Measurements from ENCODE around the gene SCIMP.
"Not testable (repeated sequence)": the region's sequence is repeated elsewhere in the genome, so short reads cannot be mapped to it uniquely, and the experiment has no call there.

SCIMP gene

DNA sequence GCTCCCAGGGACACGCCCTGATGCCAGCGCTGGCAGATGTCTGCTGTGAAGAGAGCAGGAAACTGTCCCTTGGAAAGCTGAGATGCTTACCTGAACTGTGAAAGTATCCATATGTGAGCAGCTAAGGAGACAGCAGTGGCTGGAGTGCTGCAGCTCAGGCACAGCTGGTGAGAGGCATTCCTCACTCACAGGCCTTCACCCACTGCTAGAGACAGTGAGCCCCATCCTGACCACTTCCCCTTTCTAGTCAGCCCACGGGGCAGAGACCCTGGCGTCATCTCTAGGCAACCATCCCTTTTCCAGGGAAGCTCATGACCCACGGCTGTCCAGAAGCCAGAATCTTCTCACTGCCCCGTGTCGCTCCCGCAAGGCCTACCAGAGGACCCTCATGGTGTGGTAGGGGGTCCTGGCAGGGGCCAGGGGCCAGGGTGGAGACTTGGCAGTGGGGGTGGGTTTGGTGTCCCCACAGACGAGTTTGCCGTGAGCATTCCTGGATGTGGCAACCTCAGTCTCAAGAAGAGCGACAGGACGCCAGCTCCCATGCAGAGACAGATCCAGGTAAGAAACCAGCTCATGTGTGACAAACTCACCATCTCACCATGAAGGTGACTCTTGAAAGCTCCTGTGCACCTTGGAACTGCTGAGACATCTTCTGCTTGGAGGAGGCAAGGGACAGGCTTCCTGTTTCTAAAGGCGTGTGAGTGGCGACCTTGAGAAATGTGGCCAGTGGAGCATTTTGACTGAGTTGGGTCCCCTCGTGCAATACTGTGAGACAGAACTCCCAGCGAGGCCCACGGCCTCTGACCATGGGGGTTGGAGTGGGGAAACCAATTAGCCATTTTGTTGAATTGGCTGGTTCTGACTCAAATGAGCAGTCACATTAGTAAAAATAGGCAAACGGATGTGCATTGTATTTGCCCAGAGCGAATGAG is at the start of gene SCIMP:
Gene SCIMP (minus strand): TSS at position 216 of the 932 bp plus-strand sequence. CDS start 105 bp downstream, at position 111.
- DNase-seq, result no peak

DNA sequence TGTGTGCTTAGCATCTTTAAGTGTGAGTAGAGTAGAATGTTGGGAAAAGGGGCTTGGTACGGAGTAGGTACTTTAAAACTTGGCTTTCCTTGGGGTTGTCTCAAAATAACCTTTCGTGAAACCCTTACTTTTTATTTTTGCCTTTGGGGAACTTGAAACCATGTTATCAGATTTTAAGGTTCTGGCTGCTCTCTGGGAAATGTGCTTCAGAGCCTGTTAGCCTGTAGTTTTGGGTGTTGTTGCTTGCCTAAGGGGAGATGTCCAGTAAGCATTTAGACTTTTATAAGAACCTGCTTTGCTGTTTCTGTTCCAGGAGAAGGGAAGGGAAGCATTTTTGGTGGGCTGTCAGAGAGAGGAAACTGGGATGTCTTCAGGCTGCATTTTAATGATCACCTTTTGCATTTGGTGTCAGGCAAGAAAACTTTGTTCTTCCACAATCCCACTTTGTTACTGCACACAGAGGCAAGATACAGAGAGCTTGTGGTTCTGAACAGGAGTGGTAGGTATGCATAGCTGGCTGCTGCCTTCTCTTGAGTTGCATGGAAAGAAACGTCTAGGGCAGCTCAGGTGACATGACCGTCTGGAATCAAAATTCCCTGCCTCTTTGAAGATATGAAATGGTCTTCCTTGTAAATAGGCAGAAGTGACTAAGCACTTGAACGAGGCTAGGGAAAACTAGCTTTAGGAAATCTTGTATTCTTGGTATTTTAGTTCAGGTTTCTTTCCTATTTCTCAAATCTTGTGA is 49.1 kb upstream of the SCIMP start:
- DNase-seq, result peak; percentile 90

DNA sequence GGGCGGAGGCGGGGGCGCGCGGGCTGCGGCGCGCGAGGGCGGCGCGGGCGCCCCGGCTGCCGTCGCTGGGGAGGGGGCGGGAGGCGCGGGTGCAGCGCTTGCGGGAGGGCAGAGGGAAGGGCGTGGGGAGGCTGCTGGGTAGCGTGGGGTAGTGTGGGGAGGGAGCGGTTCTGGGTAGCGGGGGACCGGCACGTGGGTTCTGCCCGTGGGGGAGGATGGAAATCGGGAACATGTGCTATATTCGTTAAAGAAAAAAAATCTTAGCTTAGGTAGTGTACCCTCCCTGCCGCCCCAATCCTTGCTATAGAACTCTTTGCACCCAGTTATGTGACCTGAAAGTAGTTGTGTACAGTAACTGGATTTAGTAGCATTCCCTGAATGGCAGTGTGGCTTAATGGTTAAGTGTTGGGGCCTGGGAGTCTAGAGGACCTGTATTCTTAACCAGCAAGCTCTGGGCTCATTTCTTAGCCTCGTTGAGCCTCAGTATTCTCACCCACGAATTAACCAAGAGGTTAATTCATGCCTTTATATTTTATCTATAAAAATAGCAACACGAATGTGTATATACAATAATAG is 48.1 kb upstream of the SCIMP start:
- peak; percentile 65 for DNase-seq

DNA sequence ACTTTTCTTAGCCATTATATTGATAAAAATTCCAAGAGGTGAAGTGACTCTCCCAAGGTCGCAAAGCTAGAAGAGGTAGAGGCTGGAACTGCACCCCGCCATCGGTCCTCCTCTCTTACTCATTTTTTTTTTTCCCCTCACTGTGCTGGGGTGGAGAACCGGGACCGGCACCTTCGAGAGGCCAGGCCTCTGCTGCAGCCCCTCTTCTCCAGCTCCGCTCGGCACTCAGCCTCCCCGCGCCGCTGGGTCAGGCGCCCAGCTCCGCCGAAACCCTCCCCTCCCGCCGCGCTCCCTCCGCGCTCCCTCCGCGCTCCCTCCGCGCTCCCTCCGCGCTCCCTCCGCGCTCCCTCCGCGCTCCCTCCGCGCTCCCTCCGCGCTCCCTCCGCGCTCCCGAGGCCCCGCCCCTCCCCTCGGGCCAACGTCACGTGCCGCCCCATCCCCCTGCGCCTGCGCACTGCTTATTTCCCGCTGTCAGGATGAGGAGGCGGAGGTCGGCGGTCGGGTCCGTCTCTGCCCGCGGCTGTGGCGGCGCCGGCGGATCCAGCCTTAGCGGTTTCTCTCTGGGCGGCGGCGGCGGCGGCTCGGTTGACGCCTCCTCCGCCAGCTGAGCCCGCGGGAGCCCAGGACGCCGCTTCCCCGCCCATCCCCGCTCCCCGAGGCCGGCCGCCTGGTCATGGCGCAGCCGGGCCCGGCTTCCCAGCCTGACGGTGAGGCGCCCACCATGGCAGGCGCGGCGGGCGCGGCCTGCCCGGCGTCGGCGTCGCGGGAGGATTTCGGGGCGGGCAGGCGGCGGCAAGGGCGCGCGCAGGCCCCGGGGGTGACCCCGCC is 47.4 kb upstream of the SCIMP start, which contains the start of gene RABEP1:
Gene RABEP1 (plus strand): TSS at position 471 of the 828 bp plus-strand sequence. CDS start 203 bp downstream, at position 674.
- DNase-seq, result peak; percentile 96

DNA sequence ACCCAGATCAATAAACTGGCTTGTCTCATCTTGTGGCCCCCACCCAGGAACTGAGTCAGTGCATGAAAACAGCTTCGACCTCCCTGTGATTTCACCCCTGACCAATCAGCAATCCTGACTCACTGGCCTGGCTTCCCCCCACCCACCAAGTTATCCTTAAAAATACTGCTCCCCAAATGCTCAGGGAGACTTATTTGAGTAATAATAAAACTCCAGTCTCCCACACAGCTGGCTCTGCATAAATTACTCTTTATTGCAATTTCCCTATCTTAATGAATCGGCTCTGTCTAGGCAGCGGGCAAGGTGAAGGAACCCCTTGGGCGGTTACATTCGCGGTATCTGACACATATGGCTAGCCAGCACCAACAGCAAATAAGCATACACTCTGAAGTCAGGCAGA is 37.7 kb upstream of the SCIMP start:
- DNase-seq, result no peak

DNA sequence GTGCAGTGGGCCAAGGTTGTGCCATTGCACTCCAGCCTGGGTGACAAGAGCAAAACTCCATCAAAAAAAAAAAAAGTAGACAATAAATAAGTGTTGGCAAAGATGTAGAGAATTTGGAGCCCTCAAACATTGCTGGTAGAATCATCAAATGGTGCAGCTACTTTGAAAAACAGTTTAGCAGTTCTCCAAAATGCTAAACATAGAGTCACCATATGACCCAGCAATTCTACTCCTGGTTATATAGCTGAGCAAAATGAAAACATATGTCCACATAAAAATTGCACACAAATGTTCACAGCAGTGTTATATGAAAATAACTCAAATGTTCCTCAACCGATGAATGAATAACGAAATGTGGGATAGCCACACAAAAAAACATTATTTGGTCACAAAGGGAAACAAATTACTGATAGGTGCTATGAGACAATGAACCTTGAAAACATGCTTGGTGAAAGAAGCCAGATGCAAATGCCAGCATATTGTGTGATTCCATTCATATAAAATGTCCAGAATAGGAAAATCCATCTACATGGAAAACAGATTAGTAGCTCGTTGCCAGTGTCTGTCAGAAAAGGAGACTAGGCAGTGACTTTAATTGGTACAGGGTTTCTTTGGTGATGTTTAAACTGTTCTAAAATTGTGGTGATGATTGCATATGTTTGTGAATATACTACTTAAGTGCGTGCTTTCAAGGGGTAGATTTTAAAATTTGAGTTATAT is 34.7 kb upstream of the SCIMP start:
- no peak for DNase-seq

DNA sequence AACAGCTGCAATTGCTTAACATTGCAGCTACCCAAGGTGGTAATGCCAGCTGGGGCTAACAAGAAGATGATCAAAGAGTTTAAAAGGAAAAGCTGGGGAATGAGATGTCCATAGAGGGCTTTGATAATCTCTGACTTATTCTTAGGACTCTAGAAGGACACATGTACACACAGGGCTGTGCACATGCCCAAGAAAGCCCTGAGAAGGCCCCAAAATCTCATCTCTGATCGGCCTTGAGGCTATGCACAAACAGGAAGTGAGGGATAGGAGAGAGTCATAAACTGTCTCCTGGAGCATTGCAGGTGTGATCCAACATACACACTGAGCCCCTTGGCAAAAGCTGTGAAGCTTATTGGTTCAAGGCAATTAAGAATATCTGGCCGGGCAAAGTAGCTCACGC is 30.2 kb upstream of the SCIMP start:
- no peak for DNase-seq

DNA sequence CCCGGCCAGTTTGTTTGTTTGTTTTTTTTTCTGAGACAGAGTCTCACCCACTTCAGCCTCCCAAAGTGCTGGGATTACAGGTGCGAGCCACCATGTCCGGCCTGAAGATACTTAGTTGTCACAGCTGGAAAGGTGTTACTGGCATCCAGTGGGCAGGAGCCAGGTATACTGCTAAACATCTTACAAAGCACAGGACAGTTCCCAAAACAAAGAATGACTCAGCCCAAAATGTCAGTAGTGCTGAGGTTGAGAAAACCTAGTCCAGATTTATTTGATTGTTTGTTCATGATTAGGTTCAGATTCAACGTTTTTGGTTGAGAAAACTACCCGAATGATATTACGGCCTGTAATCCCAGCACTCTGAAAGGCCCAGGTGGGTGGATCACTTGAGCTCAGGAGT is 28.8 kb upstream of the SCIMP start:
- DNase-seq, result no peak

DNA sequence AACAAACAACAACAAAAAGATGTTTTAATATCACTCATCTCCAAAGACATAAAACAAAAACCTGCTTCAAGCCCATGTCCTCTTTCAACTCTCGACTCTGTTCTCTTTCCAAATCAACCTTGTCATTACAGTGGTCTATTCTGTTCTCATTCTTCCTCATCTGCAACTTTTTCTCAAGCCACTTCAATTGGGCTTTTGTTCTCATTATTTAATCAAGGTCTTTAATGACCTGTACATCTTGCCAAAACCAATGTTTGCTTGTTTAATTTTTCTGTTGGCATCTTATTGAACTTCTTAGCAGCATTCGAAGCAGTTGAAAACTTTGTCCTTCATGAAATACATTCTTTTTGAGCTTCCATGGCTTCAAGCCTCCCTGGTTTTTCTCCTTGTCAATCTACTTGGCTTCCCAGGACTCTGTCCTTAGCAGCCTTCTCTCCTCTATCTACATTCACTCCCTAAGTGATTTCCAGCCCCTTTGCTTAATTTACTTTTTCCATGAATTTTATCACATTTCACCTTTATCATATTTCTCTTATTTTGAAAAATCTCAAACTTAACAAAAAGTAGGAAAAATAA is 27.8 kb upstream of the SCIMP start:
- no peak for DNase-seq

DNA sequence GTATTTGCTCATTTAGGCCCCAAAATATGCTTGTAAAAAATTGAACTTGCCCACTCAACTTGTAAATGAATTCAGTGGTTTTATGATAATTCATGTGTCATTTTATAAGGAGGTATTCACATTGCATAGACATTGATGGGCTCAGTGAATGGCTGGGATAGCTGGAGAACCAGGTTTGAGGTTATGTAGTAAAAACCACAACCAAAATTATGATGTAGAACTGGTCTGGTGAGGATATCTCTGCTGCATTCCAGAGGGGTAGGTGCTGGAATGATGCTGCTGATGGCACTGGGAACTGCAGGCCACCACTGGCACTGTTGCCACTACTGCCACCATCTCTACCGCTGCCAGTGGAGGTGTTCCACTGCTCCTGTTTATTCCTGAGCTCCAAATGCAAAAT is 25.9 kb upstream of the SCIMP start:
- DNase-seq, result no peak

DNA sequence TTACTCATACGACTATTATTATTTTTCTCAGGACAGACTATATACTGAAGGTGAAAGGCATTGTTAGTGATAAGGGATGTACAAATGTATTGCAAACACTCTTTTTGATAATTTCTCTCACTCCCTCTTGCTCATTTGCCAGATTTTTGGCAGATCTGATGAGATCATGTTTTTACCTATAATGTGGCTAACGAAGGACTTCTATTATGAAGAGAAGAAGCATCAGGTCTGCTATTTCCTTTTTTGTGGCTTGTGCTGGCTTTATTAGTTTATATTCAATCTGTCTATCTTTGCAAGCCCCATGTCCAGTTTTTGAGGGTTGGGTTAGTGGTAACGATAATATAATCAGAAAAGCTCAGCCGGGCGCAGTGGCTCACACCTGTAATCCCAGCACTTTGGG is 22.5 kb upstream of the SCIMP start:
- DNase-seq, result no peak

DNA sequence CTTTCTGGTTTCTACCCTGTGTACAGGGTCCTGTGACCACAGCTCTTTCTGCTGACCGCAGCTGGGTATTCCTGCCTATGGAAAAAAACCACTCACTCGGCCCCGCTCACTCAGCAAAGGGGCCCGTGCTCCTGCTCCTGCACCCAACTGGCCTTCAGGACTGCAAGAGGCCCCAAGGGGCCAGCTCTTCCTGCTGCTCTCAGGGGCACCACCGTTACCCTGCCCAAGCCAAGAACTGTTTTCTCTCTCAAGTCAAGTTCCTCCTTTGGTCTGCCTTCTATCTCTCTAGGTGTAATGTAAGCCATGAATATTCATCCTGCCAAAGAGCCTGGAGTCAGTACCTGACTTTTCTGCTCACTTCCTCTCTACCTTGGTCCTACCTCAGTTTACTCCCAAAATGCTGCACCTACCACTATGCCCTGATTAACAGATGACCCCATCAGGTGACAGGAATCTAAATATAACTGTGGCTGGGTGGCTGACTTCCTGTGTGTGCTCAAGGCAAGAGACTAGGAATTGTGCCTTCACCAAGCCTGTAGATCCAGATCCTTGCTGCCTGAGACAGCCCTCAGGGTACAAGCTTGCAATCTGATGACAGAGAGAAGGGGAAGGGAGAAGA is 20.4 kb upstream of the SCIMP start:
- DNase-seq, result peak; percentile 90

DNA sequence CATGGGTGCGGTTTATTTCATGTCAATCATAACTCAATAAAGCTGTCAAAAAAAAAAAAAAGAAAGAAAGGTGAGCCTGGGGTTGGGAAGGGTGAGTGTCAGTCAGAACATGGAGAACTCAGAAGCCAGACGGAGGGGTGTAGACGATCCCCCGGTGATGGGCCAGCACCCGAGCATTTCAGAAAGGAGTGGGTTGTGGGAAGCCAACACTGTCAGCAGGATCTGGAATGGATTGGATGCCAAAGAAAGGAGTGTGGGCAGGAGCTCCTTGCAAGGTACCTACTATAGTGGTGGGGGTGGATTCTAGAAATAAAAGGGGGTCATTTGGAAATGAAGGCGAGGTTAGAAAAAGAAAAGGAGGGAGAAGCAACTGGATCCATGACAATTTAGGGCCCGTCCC is 19.8 kb upstream of the SCIMP start:
- no peak for DNase-seq

DNA sequence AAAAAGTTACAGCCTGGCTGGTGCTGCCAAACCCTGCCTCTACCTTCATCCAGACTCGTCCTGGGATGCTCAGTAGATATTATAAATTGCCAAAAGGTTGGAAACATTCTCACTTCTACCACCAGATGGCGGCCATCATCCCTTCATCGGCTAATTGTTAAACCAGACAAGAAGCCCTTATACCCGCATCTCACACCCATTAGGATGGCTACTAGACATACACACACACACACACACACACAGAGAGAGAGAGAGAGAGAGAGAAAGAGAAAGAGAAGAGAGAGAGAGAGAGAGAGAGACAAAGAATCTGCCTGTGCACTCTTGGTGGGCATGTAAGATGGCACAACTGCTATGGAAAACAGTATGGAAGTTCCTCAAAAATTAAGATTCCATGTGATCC is 15.0 kb upstream of the SCIMP start:
- peak; percentile 85 for DNase-seq

DNA sequence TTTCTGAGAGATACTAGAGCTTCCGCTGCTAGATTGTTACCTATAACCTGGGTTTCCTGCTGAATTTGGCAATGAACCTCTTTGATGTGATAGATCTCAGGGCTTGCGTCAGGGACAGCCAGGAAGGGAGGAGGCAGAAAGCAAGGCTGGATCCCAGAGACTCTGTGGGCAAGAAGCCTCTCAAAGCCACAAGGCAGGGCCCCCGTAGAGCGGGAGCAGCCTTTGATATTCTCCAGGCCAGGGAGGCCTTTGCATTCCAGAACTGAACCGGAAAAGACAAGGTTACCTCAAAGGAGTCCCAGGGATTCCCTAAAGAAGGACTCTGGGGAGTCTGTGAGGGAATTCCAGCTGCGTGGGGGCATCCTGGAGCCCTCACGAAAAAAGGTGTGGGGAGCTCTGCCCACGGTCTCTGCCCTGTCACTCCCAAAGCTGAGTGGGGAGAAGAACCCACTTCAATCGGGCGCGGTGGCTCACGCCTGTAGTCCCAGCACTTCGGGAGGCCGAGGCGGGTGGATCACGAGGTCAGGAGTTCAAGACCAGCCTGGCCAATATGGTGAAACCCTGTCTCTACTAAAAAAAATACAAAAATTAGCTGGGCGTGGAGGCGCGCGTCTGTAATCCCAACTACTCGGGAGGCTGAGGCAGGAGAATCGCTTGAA is 14.3 kb upstream of the SCIMP start:
- DNase-seq, result peak; percentile 78

DNA sequence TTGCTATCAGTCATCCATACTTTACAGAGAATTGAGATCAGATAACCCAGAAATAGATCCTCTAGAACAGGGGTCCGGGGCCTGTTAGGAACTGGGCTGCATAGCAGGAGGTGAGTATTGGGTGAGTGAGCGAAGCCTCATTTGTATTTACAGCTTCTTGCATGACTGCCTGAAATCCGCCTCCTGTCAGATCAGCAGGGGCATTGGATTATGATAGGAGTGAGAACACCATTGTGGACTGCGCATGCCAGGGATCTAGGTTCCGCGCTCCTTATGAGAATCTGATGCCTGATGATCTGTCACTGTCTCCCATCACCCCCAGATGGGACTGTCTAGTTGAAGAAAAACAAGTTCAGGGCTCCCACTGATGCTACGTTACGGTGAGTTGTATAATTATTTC is 13.0 kb upstream of the SCIMP start:
- DNase-seq, result no peak

DNA sequence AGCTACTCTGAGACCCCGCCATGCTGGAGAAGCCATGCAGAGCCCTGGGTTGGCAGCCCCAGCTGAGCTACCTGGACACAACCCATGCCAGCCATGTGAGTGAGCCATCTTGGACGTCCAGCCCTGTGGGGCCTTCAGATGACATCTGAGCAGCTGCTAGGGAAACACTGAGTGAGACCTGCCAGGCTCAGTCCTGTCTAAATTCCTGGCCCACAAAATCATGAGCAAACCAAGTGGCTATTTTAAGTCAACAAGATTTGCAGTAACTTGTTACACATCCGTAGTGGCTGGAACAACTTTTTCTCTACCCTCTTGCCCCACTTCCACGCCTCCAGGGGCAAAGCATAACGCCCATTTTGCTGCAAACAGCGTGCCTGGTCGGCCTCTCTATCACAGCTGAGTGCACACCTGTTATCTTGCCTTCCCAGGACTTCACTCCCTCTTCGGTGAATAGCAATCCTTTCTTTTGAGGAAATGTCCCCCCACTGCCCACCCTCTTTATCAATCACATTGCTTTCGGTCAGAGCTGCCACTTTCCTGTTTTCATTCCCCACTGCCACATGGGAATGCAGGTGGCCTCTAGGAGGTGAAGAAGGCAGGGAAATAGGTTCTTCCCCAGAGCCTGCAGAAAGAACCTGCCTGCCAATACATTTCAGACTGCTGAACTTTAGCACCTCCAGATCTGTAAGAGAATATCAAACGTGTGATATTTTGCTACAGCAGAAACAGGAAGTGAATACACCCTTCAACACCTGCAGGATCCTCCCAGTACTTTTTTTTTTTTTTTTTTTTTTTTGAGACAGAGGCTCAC is 7.4 kb upstream of the SCIMP start:
- no peak for DNase-seq

DNA sequence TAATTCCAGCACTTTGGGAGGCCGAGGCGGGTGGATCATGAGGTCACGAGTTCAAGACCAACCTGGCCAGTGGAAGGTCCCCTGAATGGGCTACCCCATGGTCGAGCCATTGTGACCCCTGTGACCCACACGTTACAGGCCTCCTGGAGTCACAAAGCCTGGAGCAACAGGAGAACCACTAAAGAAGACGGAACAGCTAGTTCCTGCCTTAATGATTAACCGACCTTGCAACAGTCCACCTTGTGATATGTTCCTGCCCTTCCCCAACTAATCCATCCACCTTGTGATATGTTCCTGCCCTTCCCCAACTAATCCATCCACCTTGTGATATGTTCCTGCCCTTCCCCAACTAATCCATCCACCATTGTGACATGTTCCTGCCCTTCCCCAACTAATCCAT is 5.1 kb upstream of the SCIMP start:
- DNase-seq, result not testable (repeated sequence)

DNA sequence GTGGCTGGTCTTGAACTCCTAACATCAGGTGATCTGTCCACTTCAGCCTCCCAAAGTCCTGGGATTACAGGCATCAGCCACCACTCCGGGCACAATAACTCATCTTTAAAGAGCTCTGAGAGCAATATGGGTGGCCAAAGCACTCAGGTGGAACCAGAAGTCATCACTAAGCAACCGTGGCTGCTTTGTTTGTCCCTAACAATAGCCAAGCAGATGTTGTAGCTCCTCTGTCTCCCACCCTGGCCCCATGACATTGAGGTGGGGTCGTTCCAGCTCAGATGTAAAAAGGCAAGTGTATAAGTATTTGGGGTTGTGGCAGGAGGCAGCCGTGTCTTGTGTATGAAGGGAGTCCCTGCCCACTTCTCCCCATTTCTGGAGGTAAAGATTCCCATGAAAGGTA is 3.7 kb upstream of the SCIMP start:
- no peak for DNase-seq

Data from islet precursor cell (in vitro differentiated cells).